ENCODE measurements around the gene OR5AS1.
"Not testable (repeated sequence)": the region's sequence is repeated elsewhere in the genome, so short reads cannot be mapped to it uniquely, and the experiment has no call there.

Gene OR5AS1

GRCh38 chr11:56049487-56049886 lies 22.0 kb downstream of the OR5AS1 start:
- no peaks in the 10 kb centered on the region for H3K27me3 Mint-ChIP-seq (ENCODE audit: low read depth, poor library complexity)
- DNase-seq = no peak
- H3K36me3 Mint-ChIP-seq (ENCODE audit: low read depth) = no peaks in the 10 kb centered on the region
- H3K9me3 Mint-ChIP-seq = no peaks in the 10 kb centered on the region
- H3K27ac Mint-ChIP-seq = no peak overlapping the region
- H3K4me3 Mint-ChIP-seq = no peak overlapping the region
- no peak for TF ChIP-seq CTCF (IDR thresholded peaks at IDR 0.05)
- H3K4me1 Mint-ChIP-seq = no peaks in the 10 kb centered on the region

- H3K4me1 Mint-ChIP-seq = peaks cover 14% of the 10 kb centered on the region
- not testable (repeated sequence) for DNase-seq; H3K27ac Mint-ChIP-seq; H3K36me3 Mint-ChIP-seq (ENCODE audit: low read depth); H3K9me3 Mint-ChIP-seq; H3K27me3 Mint-ChIP-seq (ENCODE audit: low read depth, poor library complexity); H3K4me3 Mint-ChIP-seq
Measured at GRCh38 chr11:56056366-56056765, 28.9 kb downstream of the OR5AS1 start.

- H3K27ac Mint-ChIP-seq; H3K4me3 Mint-ChIP-seq; H3K36me3 Mint-ChIP-seq (ENCODE audit: low read depth); DNase-seq; H3K27me3 Mint-ChIP-seq (ENCODE audit: low read depth, poor library complexity); H3K9me3 Mint-ChIP-seq: not testable (repeated sequence)
- H3K4me1 Mint-ChIP-seq = peaks cover 14% of the 10 kb centered on the region
Measured at GRCh38 chr11:56057661-56058237, 30.3 kb downstream of the OR5AS1 start.

- not testable (repeated sequence) for H3K27me3 Mint-ChIP-seq (ENCODE audit: low read depth, poor library complexity); H3K4me3 Mint-ChIP-seq; DNase-seq; H3K9me3 Mint-ChIP-seq; H3K36me3 Mint-ChIP-seq (ENCODE audit: low read depth); H3K27ac Mint-ChIP-seq
- peaks cover 14% of the 10 kb centered on the region for H3K4me1 Mint-ChIP-seq
Measured at GRCh38 chr11:56058260-56058780, 30.9 kb downstream of the OR5AS1 start.

GRCh38 chr11:56066980-56067379 lies 39.5 kb downstream of the OR5AS1 start:
- no peaks in the 10 kb centered on the region for H3K4me1 Mint-ChIP-seq
- no peak overlapping the region for H3K27ac Mint-ChIP-seq
- H3K9me3 Mint-ChIP-seq = no peaks in the 10 kb centered on the region
- DNase-seq = no peak
- no peak overlapping the region for H3K4me3 Mint-ChIP-seq
- H3K27me3 Mint-ChIP-seq (ENCODE audit: low read depth, poor library complexity) = no peaks in the 10 kb centered on the region
- no peak for TF ChIP-seq CTCF (IDR thresholded peaks at IDR 0.05)
- no peaks in the 10 kb centered on the region for H3K36me3 Mint-ChIP-seq (ENCODE audit: low read depth)
